ENCODE measurements around the gene NOL8. TPM values are rescaled to one million over a fixed set of nuclear protein-coding genes. Genes with fewer than 3 reads are reported as not detected.

NOL8 gene
- total and polyA plus RNA-seq, 2 donors from 2014 or later = 10.8 to 32.4 TPM

DNA sequence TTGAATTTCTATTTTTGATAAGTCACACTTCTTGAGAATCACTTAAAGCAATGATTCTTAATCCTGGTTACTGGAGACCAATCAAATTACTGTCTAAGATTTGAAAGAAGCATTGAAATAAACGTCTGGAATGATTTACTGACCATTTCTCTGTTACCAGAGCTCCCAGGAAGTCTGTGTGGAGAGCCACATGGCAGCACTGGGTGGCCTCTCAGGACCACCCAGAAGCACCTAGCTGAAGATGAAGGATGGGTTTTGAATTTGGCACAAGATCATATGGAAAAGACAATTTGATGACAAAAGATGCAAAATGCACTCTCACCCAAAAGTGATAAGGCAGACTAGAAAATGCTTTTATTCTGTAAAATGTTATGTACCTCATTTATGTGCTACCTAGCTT lies 62.0 kb downstream of the NOL8 start:
- H3K9me3 ChIP-seq (ENCODE audit: control insufficient read depth in 2 of 3, insufficient read depth in 1 of 3, low read length in 3 of 3) = no peaks in the 10 kb centered on the region
- intact Hi-C loops (cut with DNase I) = no loop called here
- DNase-seq (no peak), FAIRE-seq (no peak)
- H3K4me3 ChIP-seq (ENCODE audit: low read length in 3 of 3) = no peak overlapping the region
- no peak overlapping the region for H3K9ac ChIP-seq (ENCODE audit: low read length in 3 of 3)
- TF ChIP-seq, protein P1, sequence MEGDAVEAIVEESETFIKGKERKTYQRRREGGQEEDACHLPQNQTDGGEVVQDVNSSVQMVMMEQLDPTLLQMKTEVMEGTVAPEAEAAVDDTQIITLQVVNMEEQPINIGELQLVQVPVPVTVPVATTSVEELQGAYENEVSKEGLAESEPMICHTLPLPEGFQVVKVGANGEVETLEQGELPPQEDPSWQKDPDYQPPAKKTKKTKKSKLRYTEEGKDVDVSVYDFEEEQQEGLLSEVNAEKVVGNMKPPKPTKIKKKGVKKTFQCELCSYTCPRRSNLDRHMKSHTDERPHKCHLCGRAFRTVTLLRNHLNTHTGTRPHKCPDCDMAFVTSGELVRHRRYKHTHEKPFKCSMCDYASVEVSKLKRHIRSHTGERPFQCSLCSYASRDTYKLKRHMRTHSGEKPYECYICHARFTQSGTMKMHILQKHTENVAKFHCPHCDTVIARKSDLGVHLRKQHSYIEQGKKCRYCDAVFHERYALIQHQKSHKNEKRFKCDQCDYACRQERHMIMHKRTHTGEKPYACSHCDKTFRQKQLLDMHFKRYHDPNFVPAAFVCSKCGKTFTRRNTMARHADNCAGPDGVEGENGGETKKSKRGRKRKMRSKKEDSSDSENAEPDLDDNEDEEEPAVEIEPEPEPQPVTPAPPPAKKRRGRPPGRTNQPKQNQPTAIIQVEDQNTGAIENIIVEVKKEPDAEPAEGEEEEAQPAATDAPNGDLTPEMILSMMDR (IDR thresholded peaks at IDR 0.05; ENCODE audit: borderline replicate concordance, extremely low read depth, insufficient read depth) = no peak
- H3K27me3 ChIP-seq (ENCODE audit: control insufficient read depth, insufficient read depth, low read length) = no peaks in the 10 kb centered on the region
- H3K4me1 ChIP-seq (ENCODE audit: control insufficient read depth in 2 of 3, insufficient read depth in 2 of 3, low read depth in 1 of 3, low read length in 3 of 3) = no peaks in the 10 kb centered on the region
- H3K27ac ChIP-seq (ENCODE audit: low read depth in 2 of 2, low read length in 2 of 2) = no peak overlapping the region
- peaks cover 9 to 66% (median 49%) of the 10 kb centered on the region in 3 donors for H3K36me3 ChIP-seq (ENCODE audit: control insufficient read depth in 2 of 3, insufficient read depth in 3 of 3, low read length in 3 of 3)

DNA sequence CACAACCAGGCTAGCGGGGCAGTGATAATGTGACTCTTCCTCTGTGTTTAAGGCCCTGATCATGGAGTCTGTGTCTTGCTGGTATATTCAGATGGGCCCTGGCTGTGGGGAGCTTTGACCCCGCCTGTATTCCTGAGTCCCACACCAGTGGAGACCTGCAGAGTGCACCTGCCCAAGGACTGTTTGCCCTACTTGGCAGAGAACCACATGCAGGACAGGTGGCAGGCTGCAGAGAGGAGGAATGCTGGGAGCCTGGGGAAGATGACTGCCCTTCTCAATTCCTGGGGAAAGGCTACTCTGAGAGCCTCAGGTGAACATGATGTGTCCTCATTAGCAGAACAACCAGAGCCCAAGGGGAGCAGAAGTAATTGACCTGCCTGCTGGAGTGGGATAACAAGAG lies 67.8 kb downstream of the NOL8 start:
- Histone ChIP-seq H3K27me3 (ENCODE audit: control insufficient read depth, insufficient read depth, low read length) (no peaks in the 10 kb centered on the region), H3K9me3 (ENCODE audit: control insufficient read depth in 2 of 3, insufficient read depth in 1 of 3, low read length in 3 of 3) (no peaks in the 10 kb centered on the region), H3K4me1 (ENCODE audit: control insufficient read depth in 2 of 3, insufficient read depth in 2 of 3, low read depth in 1 of 3, low read length in 3 of 3) (no peaks in the 10 kb centered on the region), H3K36me3 (ENCODE audit: control insufficient read depth in 2 of 3, insufficient read depth in 3 of 3, low read length in 3 of 3) (peaks cover 11 to 60% (median 38%) of the 10 kb centered on the region in 3 donors), H3K27ac (ENCODE audit: low read depth in 2 of 2, low read length in 2 of 2) (no peak overlapping the region), H3K4me3 (ENCODE audit: low read length in 3 of 3) (no peak overlapping the region), H3K9ac (ENCODE audit: low read length in 3 of 3) (no peak overlapping the region)
- intact Hi-C loops (cut with DNase I) = no loop called here
- DNase-seq (no peak), FAIRE-seq (no peak)
- TF ChIP-seq, protein P1 (IDR thresholded peaks at IDR 0.05; ENCODE audit: borderline replicate concordance, extremely low read depth, insufficient read depth) = no peak

DNA sequence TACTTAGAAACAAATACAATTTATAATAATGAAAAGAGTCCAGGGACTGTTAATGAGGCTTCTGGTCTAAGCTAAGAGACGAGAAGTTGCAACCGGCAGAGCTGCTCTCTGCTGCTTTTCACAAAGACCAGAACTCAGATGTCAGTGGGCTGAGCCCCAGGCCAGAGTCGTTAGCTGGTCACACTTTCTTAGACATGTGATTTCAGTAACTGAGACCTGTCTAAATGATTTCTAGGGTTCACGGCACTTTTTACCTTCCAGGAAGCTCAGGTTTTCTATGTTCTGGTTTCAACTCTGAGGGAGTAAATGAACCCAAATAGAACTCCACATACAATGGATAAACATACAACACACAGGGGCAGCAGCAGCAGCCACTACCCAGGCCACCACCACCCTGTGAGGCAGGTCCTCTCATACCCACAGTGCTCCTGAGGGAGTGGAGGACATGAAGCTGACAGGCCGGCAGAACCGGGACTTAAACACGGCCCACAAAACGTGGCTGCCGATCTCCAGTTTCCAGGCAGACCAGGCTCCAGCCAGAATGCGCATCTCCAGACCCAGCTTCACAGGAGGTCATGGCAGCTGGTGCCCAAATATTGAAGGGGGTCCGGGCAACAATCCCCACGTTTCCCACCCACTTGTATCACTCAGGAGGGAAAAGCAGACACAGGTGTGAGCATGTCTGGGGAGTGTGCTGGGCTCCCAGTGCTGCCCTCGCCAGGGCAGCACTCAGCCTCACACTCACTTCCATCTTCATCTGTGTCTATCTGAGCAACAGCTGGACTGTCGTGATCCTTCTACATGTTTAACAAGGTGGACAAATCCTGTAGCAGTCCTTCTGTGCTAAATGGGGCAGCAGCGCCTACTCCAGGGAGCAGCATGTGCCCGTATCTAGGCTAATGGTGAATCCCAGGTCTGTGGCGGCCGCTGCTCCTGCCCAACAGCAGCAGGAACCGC lies 70.5 kb downstream of the NOL8 start:
- no peaks in the 10 kb centered on the region for H3K4me1 ChIP-seq (ENCODE audit: control insufficient read depth in 2 of 3, insufficient read depth in 2 of 3, low read depth in 1 of 3, low read length in 3 of 3)
- intact Hi-C loops (cut with DNase I) = no loop called here
- H3K36me3 ChIP-seq (ENCODE audit: control insufficient read depth in 2 of 3, insufficient read depth in 3 of 3, low read length in 3 of 3) = peaks cover 17 to 79% (median 48%) of the 10 kb centered on the region in 3 donors
- H3K27ac ChIP-seq (ENCODE audit: low read depth in 2 of 2, low read length in 2 of 2) = no peak overlapping the region
- H3K27me3 ChIP-seq (ENCODE audit: control insufficient read depth, insufficient read depth, low read length) = no peaks in the 10 kb centered on the region
- H3K9ac ChIP-seq (ENCODE audit: low read length in 3 of 3) = no peak overlapping the region
- TF ChIP-seq, protein P1 (IDR thresholded peaks at IDR 0.05; ENCODE audit: borderline replicate concordance, extremely low read depth, insufficient read depth) = no peak
- no peaks in the 10 kb centered on the region for H3K9me3 ChIP-seq (ENCODE audit: control insufficient read depth in 2 of 3, insufficient read depth in 1 of 3, low read length in 3 of 3)
- FAIRE-seq = no peak
- peak in 3 of 5 donors; percentile 66 to 90 (median 82) for DNase-seq
- no peak overlapping the region for H3K4me3 ChIP-seq (ENCODE audit: low read length in 3 of 3)

Data from kidney (tissue), 14 donors.